Pancreas (tissue), 10 donors: ENCODE results near the gene NSD1. TPM values are rescaled to one million over a fixed set of nuclear protein-coding genes. Genes with fewer than 3 reads are reported as not detected.
A peak's percentile ranks its signal among the peaks of the same experiment; 100 is the strongest.

Experiments
- ATAC-seq, 4 donors: fragments of 200-7000 bp; cut with Tn5 transposase; one replicate each; pipeline versions ENCODE4 v1.8.0 to v1.9.1; 2020; ENCODE audit warnings: mild to moderate bottlenecking in 4 of 4, moderate library complexity in 4 of 4
- DNase-seq, 6 donors: peaks; one replicate each; pipeline ENCODE4 v3.0.0-alpha.2; 2020
- FAIRE-seq: peaks from 2 replicates; lab custom pipeline; 2012; peaks lifted over from hg19 to GRCh38; lab: Jason Lieb, UNC
- H3K27ac ChIP-seq, 4 donors: fragments of 200-600 bp; sonication (generic); 1 replicate in 3 of 4; 2 replicates in 1 of 4; pipeline versions ENCODE4 v1.5.0 to v1.8.0; 2020
- H3K27me3 ChIP-seq, 4 donors: fragments of 200-600 bp; one replicate each; pipeline ENCODE4 v1.8.0; 2021
- H3K36me3 ChIP-seq, 3 donors: fragments of 200-600 bp; sonication (generic) in 1 of 3; one replicate each; pipeline versions ENCODE4 v1.5.0 to v1.8.0; 2020 to 2021
- H3K4me1 ChIP-seq, 3 donors: fragments of 200-600 bp; one replicate each; pipeline ENCODE4 v1.8.0; 2021
- H3K4me3 ChIP-seq, 4 donors: fragments of 200-600 bp; sonication (generic) in 2 of 4; one replicate each; pipeline versions ENCODE4 v1.5.0 to v1.8.0; 2020 to 2021
- H3K9me3 ChIP-seq, 4 donors: fragments of 200-600 bp; one replicate each; pipeline ENCODE4 v1.8.0; 2021
- WGBS, 2 donors: extraction: QIAGEN DNeasy Blood & Tissue Kit; methylation state at CpG; one replicate each; pipeline ENCODE4 v1.1.7; 2013; 5-methylcytosine and 5-hydroxymethylcytosine counted together
- intact Hi-C, 3 donors: fragments of 100-400 bp; cut with DNase I; formaldehyde crosslinking; loops; one replicate each; pipeline versions ENCODE4 v1.11.1 to v1.14.2; 2022
- polyA plus RNA-seq, 2 donors: library from polyadenylated mRNA; stranded (reverse); fragments of 200-250 nt; gene quantifications; one replicate each; pipeline ENCODE4 v1.2.3, GENCODE V29; 2013
- total RNA-seq, 6 donors: library from RNA; stranded (reverse); fragmentation: NEBNext Ultra II Directional in 4 of 6; extraction: Animal tissue kit (Norgen Biotek cat#: 25700) in 4 of 6; gene quantifications; one replicate each; pipeline versions ENCODE4 v1.2.1 to v1.2.4, GENCODE V29; 2021 to 2023
- TF ChIP-seq, protein P1 (sequence below), 4 donors: fragments of 200-600 bp; sonication (generic) in 3 of 4; IDR thresholded peaks; one replicate each; pipeline versions ENCODE4 v1.5.0 to v1.8.0; 2021; ENCODE audit warnings: antibody characterized with exemption in 4 of 4
- donor health status: healthy with polysubstance abuse.
- donor health status: DM: no; HTN: no; CAD: no; lungs with moderate emphysema.
- donor health status: DM: no; HTN: no; CAD: no.
- donor health status: control.
- donor health status: control.
- donor health status: Bipolar disorder and iron deficiency.
- donor health status: DM: yes; HTN: yes; CAD: no.
- donor health status: DM: no; HTN: no; CAD: no.
- donor health status: DM: no; HTN: no; CAD: no.
- donor health status: DM: yes; HTN: yes; CAD: no.

NSD1 gene
- total and polyA plus RNA-seq, 8 donors: 6.9 to 51.2 (median 33.5) TPM

DNA sequence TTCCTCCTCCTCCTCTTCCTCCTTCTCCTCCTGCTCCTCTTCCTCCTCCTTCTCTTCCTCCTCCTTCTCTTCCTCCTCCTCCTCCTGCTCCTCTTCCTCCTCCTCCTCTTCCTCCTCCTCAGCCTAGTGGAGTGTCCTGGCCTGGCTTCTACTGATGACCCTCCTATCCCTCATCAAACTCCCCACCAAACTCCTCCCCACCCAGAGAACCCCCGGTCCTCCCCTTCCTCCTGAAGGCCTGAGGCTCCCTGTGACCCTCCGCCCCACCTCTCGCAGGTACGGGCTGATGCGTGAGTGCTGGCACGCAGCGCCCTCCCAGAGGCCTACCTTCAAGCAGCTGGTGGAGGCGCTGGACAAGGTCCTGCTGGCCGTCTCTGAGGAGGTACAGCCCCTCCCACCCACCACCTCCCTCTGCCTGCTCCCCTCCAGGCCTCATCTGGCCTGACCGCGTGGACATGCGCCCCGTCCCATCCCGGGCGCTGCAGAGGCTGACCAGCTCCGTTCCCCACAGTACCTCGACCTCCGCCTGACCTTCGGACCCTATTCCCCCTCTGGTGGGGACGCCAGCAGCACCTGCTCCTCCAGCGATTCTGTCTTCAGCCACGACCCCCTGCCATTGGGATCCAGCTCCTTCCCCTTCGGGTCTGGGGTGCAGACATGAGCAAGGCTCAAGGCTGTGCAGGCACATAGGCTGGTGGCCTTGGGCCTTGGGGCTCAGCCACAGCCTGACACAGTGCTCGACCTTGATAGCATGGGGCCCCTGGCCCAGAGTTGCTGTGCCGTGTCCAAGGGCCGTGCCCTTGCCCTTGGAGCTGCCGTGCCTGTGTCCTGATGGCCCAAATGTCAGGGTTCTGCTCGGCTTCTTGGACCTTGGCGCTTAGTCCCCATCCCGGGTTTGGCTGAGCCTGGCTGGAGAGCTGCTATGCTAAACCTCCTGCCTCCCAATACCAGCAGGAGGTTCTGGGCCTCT is 36.3 kb upstream of the NSD1 start:
- Histone ChIP-seq H3K36me3 (peaks cover 0 to 9% (median 0%) of the 10 kb centered on the region in 3 donors), H3K27ac (no peak overlapping the region), H3K4me1 (peaks cover 0 to 6% (median 6%) of the 10 kb centered on the region in 3 donors), H3K27me3 (no peaks in the 10 kb centered on the region), H3K4me3 (no peak overlapping the region), H3K9me3 (no peaks in the 10 kb centered on the region)
- TF ChIP-seq, protein P1, sequence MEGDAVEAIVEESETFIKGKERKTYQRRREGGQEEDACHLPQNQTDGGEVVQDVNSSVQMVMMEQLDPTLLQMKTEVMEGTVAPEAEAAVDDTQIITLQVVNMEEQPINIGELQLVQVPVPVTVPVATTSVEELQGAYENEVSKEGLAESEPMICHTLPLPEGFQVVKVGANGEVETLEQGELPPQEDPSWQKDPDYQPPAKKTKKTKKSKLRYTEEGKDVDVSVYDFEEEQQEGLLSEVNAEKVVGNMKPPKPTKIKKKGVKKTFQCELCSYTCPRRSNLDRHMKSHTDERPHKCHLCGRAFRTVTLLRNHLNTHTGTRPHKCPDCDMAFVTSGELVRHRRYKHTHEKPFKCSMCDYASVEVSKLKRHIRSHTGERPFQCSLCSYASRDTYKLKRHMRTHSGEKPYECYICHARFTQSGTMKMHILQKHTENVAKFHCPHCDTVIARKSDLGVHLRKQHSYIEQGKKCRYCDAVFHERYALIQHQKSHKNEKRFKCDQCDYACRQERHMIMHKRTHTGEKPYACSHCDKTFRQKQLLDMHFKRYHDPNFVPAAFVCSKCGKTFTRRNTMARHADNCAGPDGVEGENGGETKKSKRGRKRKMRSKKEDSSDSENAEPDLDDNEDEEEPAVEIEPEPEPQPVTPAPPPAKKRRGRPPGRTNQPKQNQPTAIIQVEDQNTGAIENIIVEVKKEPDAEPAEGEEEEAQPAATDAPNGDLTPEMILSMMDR (IDR thresholded peaks at IDR 0.05): no peak
- WGBS, 2 donors: 70 to 72% methylated on average over 27 to 30 of the region's 30 CpGs
- no peak for DNase-seq
- FAIRE-seq: no peak
- ATAC-seq: no peak
- intact Hi-C loops: loop anchor here in 1 of 3 donors (10.0 kb wide), 1 partner anchor 432 kb away; no protein-coding TSS in a partner anchor

DNA sequence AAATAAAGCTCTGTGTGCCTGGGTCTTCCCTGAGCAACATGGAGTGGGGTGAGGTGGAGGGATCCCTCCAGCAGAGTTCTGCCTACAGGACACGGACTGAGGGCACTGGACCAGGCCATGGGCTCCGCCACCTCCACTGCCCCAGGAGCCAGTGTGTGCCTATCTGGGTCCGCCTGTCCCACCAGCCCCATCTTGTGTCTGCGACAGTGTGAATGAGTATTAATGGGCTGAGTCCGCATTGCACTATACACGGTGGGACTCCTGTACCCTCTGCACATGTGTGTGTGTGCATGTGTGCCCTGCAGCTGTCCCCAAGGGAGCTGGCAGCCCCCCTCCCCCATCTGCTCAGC is 35.5 kb upstream of the NSD1 start:
- Histone ChIP-seq H3K4me1 (peaks cover 0 to 6% (median 6%) of the 10 kb centered on the region in 3 donors), H3K4me3 (no peak overlapping the region), H3K36me3 (peaks cover 0 to 2% (median 0%) of the 10 kb centered on the region in 3 donors), H3K27me3 (no peaks in the 10 kb centered on the region), H3K9me3 (no peaks in the 10 kb centered on the region), H3K27ac (no peak overlapping the region)
- DNase-seq: no peak
- no peak for FAIRE-seq
- TF ChIP-seq, protein P1 (IDR thresholded peaks at IDR 0.05): no peak
- intact Hi-C loops: loop anchor here in 1 of 3 donors (10.0 kb wide), 1 partner anchor 433 kb away; no protein-coding TSS in a partner anchor
- no peak for ATAC-seq
- WGBS, 2 donors: 78 to 90% methylated on average over 6 of the region's 6 CpGs

DNA sequence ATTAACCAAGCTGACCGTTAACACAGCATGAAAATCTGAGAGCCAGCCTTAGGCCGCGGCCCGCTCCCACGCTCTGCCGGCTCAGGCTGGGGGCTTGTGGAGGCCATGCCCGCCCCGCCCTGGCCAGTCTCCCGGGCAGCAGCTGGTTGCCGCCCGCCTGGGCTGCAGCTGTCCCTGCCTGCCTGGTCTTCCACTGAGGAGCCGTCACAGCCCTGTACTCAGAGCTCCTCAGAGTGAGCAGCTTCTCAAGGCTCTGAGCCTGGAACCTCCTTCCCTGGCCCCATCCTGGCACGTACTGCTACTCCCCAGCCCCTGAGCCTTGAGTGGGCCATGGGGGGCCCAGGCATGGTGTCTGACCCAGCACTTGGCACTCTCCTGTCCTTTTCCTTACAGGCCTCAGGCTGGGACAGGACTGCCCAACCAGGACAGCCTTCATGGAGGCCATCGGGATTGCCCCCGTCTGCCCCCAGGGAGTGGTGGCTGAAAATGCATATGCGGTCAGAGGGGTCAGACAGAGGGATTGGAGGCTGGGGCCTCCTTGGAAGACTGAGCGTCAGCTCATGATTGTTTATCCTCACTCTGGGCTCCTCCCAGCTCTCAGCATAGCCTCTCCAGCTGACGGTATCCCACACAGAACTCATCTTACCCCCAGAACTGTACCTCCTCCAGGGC is 35.0 kb upstream of the NSD1 start:
- intact Hi-C loops: loop anchor here in 1 of 3 donors (10.0 kb wide), 1 partner anchor 434 kb away; no protein-coding TSS in a partner anchor
- Histone ChIP-seq H3K4me3 (no peak overlapping the region), H3K4me1 (peaks cover 0 to 6% (median 6%) of the 10 kb centered on the region in 3 donors), H3K27me3 (no peaks in the 10 kb centered on the region), H3K9me3 (no peaks in the 10 kb centered on the region), H3K27ac (peak overlapping the region in 1 of 4 donors; percentile 13), H3K36me3 (no peaks in the 10 kb centered on the region)
- DNase-seq (no peak), FAIRE-seq (no peak), ATAC-seq (peak in 2 of 4 donors; percentile 19 to 34)
- TF ChIP-seq, protein P1 (IDR thresholded peaks at IDR 0.05): no peak
- WGBS, 2 donors: 68 to 74% methylated on average over 18 of the region's 18 CpGs

DNA sequence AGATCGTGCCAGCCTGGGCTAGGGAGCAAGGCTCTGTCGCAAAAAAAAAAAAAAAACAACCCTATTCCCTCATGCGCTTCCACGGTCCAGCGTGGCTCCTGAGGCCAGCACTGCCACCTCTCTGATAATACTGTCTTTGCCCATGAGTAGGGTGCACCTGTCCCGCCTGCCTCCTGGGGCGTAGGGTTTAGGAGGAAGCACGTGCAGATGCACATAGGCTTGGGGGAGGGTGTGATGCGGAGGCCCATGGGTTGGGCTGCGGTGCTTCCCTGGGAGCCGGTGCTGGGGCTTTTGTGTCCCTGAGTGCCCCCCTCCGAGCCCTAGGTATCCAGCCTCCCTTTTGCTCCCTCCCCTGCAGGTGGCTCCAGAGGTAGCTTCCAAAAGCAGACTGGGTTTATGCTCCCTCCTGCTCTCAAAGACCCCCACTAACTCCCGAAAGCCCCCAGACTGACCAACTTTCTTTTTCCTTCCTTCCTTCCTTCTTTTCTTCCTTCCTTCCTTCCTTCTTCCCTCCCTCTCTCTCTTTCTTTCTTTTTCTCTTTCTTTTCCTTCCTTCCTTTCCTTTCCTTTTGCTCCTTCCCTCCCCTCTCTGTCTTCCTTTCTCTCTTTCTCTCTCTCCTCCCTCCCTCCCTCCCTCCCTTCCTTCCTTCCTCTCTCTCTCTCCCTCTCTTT is 34.0 kb upstream of the NSD1 start:
- H3K4me3 ChIP-seq: no peak overlapping the region
- H3K4me1 ChIP-seq: peaks cover 0 to 6% (median 6%) of the 10 kb centered on the region in 3 donors
- no peaks in the 10 kb centered on the region for H3K27me3 ChIP-seq
- no peaks in the 10 kb centered on the region for H3K36me3 ChIP-seq
- WGBS, 2 donors: 64 to 78% methylated on average over 13 of the region's 13 CpGs
- FAIRE-seq (no peak), ATAC-seq (peak in 3 of 4 donors; percentile 34 to 43 (median 41)), DNase-seq (peak in 1 of 6 donors; percentile 25)
- TF ChIP-seq, protein P1 (IDR thresholded peaks at IDR 0.05): no peak
- intact Hi-C loops: loop anchor here in 1 of 3 donors (10.0 kb wide), 1 partner anchor 435 kb away; no protein-coding TSS in a partner anchor
- H3K9me3 ChIP-seq: no peaks in the 10 kb centered on the region
- H3K27ac ChIP-seq: no peak overlapping the region
